ENCODE measurements around the gene RPS14. TPM values are rescaled to one million over a fixed set of nuclear protein-coding genes. Genes with fewer than 3 reads are reported as not detected.

Gene RPS14
- total and polyA plus RNA-seq, 2 experiments from 2014 or later = 1,343 to 1,694 TPM

DNA sequence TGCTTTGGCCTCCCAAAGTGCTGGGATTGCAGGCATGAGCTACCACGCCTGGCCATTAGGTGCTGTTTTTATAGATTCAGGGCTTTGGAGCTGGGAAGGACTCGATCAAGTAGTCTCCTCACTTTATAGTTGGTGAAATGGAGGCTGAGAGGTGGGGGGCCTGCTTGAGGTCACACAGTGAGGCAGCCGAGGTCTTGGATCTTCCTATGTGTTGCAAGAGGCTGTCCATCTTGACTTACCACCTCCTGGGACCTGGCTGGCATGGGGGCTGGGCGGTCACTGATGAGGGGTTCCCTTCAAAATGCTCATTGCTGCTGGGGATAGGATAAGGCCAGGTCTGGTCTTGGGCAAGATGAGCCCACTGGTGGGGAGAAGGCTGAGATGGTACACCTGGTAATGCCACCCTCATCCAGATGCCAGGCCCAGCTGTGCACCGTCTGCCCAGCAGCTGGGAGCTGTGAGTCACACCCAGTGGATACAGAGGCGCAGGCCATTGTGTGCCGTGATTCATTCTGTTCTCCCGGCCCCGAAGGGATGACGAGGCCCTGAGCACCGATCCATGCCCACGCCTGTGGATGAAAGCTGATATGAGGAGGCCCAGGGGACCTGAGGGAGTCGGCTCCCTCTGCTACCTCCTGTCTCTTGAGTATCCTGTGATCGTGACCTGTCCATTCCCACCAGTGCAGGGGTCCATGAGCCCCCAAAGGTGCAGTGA, 47.9 kb upstream of the RPS14 start:
- H3K79me2 ChIP-seq (ENCODE audit: insufficient read depth) = peaks cover 100% of the 10 kb centered on the region
- H3K9me3 ChIP-seq (ENCODE audit: low read depth) = no peaks in the 10 kb centered on the region
- peak; percentile 99 for DNase-seq
- TF ChIP-seq EZH2 (IDR thresholded peaks at IDR 0.05; ENCODE audit: insufficient read depth, poor library complexity, severe bottlenecking) (no peak), EZH2phosphoT487 (IDR thresholded peaks at IDR 0.05; ENCODE audit: insufficient read depth, low read depth) (no peak)
- peaks cover 39% of the 10 kb centered on the region for H3F3A ChIP-seq (ENCODE audit: insufficient read depth)
- peak overlapping the region; percentile 65 for H3K4me3 ChIP-seq
- H4K20me1 ChIP-seq (ENCODE audit: insufficient read depth) = no peaks in the 10 kb centered on the region
- H3K27me3 ChIP-seq (replicated peaks; ENCODE audit: insufficient read depth) = no peaks in the 10 kb centered on the region
- H2AFZ ChIP-seq = no peak overlapping the region
- peak overlapping the region; percentile 90 for H3K27ac ChIP-seq
- peak overlapping the region; percentile 97 for H3K4me2 ChIP-seq (ENCODE audit: unreplicated experiment)
- H3K9me2 ChIP-seq (ENCODE audit: insufficient read depth) = no peaks in the 10 kb centered on the region
- in situ Hi-C loops (cut with MboI) = no loop called here
- H3K9ac ChIP-seq = peak overlapping the region; percentile 74
- 11 to 14% methylated on average over 14 of the region's 14 CpGs for WGBS, 2 experiments (ENCODE audit: low coverage in 1 of 2, low lambda C conversion rate in 2 of 2, missing lambda C conversion rate in 2 of 2)
- H3K4me1 ChIP-seq (ENCODE audit: insufficient read depth) = peaks cover 67% of the 10 kb centered on the region
- no peaks in the 10 kb centered on the region for H3K36me3 ChIP-seq (ENCODE audit: low read depth)

DNA sequence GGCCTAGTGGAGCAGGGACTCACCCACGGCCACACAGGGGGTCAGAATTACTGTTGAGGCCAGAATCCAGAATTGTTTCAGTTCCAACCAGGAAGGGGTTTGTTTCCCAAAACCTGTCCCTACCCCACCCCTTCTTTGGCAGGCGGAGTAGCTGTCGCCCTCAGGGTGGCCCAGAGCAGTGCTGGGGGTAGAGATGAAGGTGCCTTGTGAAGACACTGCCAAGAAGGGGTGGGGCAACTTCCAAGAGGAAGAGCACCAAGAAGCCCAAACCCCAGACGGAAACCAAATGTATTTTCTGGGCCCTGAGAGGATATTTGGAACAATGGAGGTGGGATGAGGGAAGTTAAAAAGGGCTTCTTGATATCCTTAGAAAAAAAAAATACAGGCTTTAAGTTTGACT, 47.0 kb upstream of the RPS14 start:
- Histone ChIP-seq H3K27ac (peak overlapping the region; percentile 90; the same call in 1 of the 2 replicates), H3K36me3 (ENCODE audit: low read depth) (no peaks in the 10 kb centered on the region), H3F3A (ENCODE audit: insufficient read depth) (peaks cover 48% of the 10 kb centered on the region), H4K20me1 (ENCODE audit: insufficient read depth) (no peaks in the 10 kb centered on the region), H3K4me3 (no peak overlapping the region), H3K4me2 (ENCODE audit: unreplicated experiment) (no peak overlapping the region), H3K9me2 (ENCODE audit: insufficient read depth) (no peaks in the 10 kb centered on the region), H3K27me3 (replicated peaks; ENCODE audit: insufficient read depth) (no peaks in the 10 kb centered on the region), H2AFZ (no peak overlapping the region), H3K9me3 (ENCODE audit: low read depth) (no peaks in the 10 kb centered on the region), H3K9ac (no peak overlapping the region), H3K79me2 (ENCODE audit: insufficient read depth) (peaks cover 100% of the 10 kb centered on the region), H3K4me1 (ENCODE audit: insufficient read depth) (peaks cover 67% of the 10 kb centered on the region)
- in situ Hi-C loops (cut with MboI) = no loop called here
- 86 to 91% methylated on average over 4 of the region's 4 CpGs for whole genome bisulfite sequencing, 2 experiments (ENCODE audit: low coverage in 1 of 2, low lambda C conversion rate in 2 of 2, missing lambda C conversion rate in 2 of 2)
- DNase-seq = no peak
- TF ChIP-seq EZH2 (IDR thresholded peaks at IDR 0.05; ENCODE audit: insufficient read depth, poor library complexity, severe bottlenecking) = no peak
- no peak for TF ChIP-seq EZH2phosphoT487 (IDR thresholded peaks at IDR 0.05; ENCODE audit: insufficient read depth, low read depth)

DNA sequence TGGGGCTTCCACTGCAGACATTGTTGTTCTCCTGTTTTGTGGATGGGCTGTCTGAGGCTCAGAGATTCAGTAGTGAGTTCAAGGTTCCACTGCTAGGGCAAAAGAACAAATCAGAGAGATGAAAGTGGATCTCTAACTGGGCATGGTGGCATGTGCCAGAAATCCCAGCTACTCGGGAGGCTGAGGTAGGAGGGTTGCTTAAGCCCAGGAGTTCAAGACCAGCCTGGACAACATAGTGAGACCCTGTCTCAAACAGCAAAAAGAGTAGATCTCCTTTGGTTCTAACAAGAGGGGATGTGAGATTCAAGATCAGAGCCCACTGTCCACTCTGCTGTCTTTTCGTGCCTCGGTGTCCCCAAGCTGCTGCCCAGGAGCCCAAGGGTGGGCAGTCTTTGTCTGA, 46.6 kb upstream of the RPS14 start:
- peaks cover 67% of the 10 kb centered on the region for H3K4me1 ChIP-seq (ENCODE audit: insufficient read depth)
- H3F3A ChIP-seq (ENCODE audit: insufficient read depth) = peaks cover 52% of the 10 kb centered on the region
- no peaks in the 10 kb centered on the region for H3K27me3 ChIP-seq (replicated peaks; ENCODE audit: insufficient read depth)
- no peaks in the 10 kb centered on the region for H3K9me2 ChIP-seq (ENCODE audit: insufficient read depth)
- TF ChIP-seq EZH2 (IDR thresholded peaks at IDR 0.05; ENCODE audit: insufficient read depth, poor library complexity, severe bottlenecking) (no peak), EZH2phosphoT487 (IDR thresholded peaks at IDR 0.05; ENCODE audit: insufficient read depth, low read depth) (no peak)
- no peaks in the 10 kb centered on the region for H3K36me3 ChIP-seq (ENCODE audit: low read depth)
- no peaks in the 10 kb centered on the region for H4K20me1 ChIP-seq (ENCODE audit: insufficient read depth)
- no peak for DNase-seq
- 0 out of 2 replicates have a peak overlapping the region, but pooled peaks have one; percentile 90 for H3K27ac ChIP-seq
- H3K4me2 ChIP-seq (ENCODE audit: unreplicated experiment) = no peak overlapping the region
- in situ Hi-C loops (cut with MboI) = no loop called here
- H2AFZ ChIP-seq = no peak overlapping the region
- no peaks in the 10 kb centered on the region for H3K9me3 ChIP-seq (ENCODE audit: low read depth)
- peaks cover 100% of the 10 kb centered on the region for H3K79me2 ChIP-seq (ENCODE audit: insufficient read depth)
- no peak overlapping the region for H3K9ac ChIP-seq
- no peak overlapping the region for H3K4me3 ChIP-seq
- 83 to 85% methylated on average over 3 of the region's 3 CpGs for WGBS, 2 experiments (ENCODE audit: low coverage in 1 of 2, low lambda C conversion rate in 2 of 2, missing lambda C conversion rate in 2 of 2)

DNA sequence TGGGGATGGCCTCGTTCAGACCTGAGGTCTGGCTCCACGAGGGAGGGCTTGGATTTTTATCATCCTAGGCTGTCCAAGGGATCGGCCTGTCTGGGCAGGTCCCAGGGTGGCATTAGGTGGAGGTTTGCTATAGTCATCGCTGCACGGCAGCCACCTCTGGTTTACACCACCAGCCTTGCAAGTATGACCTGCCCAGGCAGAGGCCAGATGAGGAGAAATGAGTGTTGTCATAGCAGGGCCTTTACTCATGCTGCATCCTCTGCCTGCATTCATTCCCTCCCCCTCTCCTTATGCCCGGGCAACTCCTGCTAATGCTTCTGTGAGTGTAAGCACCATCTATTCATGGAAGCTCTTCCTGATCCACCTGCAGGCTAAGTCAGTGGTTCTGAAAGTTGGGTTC, 43.1 kb upstream of the RPS14 start:
- TF ChIP-seq EZH2 (IDR thresholded peaks at IDR 0.05; ENCODE audit: insufficient read depth, poor library complexity, severe bottlenecking) = no peak
- no peak for TF ChIP-seq EZH2phosphoT487 (IDR thresholded peaks at IDR 0.05; ENCODE audit: insufficient read depth, low read depth)
- Histone ChIP-seq H3K79me2 (ENCODE audit: insufficient read depth) (peaks cover 100% of the 10 kb centered on the region), H3K9ac (peak overlapping the region; percentile 57), H4K20me1 (ENCODE audit: insufficient read depth) (no peaks in the 10 kb centered on the region), H3K36me3 (ENCODE audit: low read depth) (no peaks in the 10 kb centered on the region), H3K4me2 (ENCODE audit: unreplicated experiment) (peak overlapping the region; percentile 56), H3K27ac (peak overlapping the region; percentile 88), H2AFZ (no peak overlapping the region), H3K9me3 (ENCODE audit: low read depth) (no peaks in the 10 kb centered on the region), H3K4me3 (no peak overlapping the region), H3K27me3 (replicated peaks; ENCODE audit: insufficient read depth) (no peaks in the 10 kb centered on the region), H3K9me2 (ENCODE audit: insufficient read depth) (no peaks in the 10 kb centered on the region), H3F3A (ENCODE audit: insufficient read depth) (peaks cover 73% of the 10 kb centered on the region), H3K4me1 (ENCODE audit: insufficient read depth) (peaks cover 73% of the 10 kb centered on the region)
- 19 to 34% methylated on average over 6 of the region's 6 CpGs for WGBS, 2 experiments (ENCODE audit: low coverage in 1 of 2, low lambda C conversion rate in 2 of 2, missing lambda C conversion rate in 2 of 2)
- peak; percentile 94 for DNase-seq
- in situ Hi-C loops (cut with MboI) = no loop called here
